Measurements from ENCODE around the gene ARHGAP22. TPM values are rescaled to one million over a fixed set of nuclear protein-coding genes. Genes with fewer than 3 reads are reported as not detected.

The ARHGAP22 gene
- total and polyA plus RNA-seq, 2 of the 4 experiments (the other 2 are of a cell fraction), result 28.3 to 30.2 TPM

GRCh38 chr10:48602401-48603135 lies 2.3 kb downstream of the ARHGAP22 start:
- H2BK120ac ChIP-seq (ENCODE audit: low read depth, low read length), result peak overlapping the region; percentile 17; the same call in 1 of the 2 replicates
- no TSS peak for BruUV-seq (replicated peaks)

More at GRCh38 chr10:48602401-48603135, 2.3 kb downstream of the ARHGAP22 start:
- dilution Hi-C loops (cut with HindIII; ENCODE audit: low sequenced_read_pairs, unreplicated experiment), result no loop called here
- Histone ChIP-seq H4K8ac (ENCODE audit: low read depth in 2 of 2, low read length in 2 of 2) (peak overlapping the region in 1 of 2 experiments; percentile 73; a peak in 2 of 4 replicates), H3K4ac (ENCODE audit: low read depth, low read length) (peak overlapping the region; percentile 59), H2AFZ (replicated peaks; ENCODE audit: low read length, poor library complexity) (no peak overlapping the region), H2BK20ac (ENCODE audit: low read depth, low read length) (0 out of 2 replicates have a peak overlapping the region, but pooled peaks have one; percentile 16), H3K4me2 (ENCODE audit: low read depth, low read length) (peak overlapping the region; percentile 84), H3K56ac (ENCODE audit: extremely low read depth, insufficient read depth, low read length) (no peak overlapping the region), H2AK9ac (replicated peaks; ENCODE audit: low read depth, low read length, poor library complexity) (peak overlapping the region; percentile 85), H2BK5ac (ENCODE audit: low read depth, low read length, poor library complexity, severe bottlenecking) (peak overlapping the region; percentile 37), H3K9me3 (ENCODE audit: control insufficient read depth, insufficient read depth, low read length) (no peaks in the 10 kb centered on the region), H3K9ac (ENCODE audit: low read depth, low read length) (no peak overlapping the region), H4K20me1 (ENCODE audit: insufficient read depth, low read length) (peaks cover 15% of the 10 kb centered on the region; the same call in 1 of the 2 replicates), H3K27me3 (ENCODE audit: control insufficient read depth, insufficient read depth, low read length) (no peaks in the 10 kb centered on the region), H3K9me1 (ENCODE audit: insufficient read depth, low read length) (peaks cover 46% of the 10 kb centered on the region), H3K27ac (ENCODE audit: insufficient read depth, low read length) (no peak overlapping the region), H2AK5ac (ENCODE audit: low read depth, low read length) (peak overlapping the region; percentile 83), H3K4me1 (ENCODE audit: control insufficient read depth, insufficient read depth, low read length) (peaks cover 46% of the 10 kb centered on the region), H3K18ac (ENCODE audit: low read depth, low read length) (peak overlapping the region; percentile 24; the same call in 1 of the 2 replicates), H3K36me3 (ENCODE audit: control insufficient read depth, insufficient read depth, low read length) (peaks cover 1% of the 10 kb centered on the region; the same call in 1 of the 2 replicates), H3K79me1 (ENCODE audit: low read depth in 1 of 2, low read length in 2 of 2) (peaks cover 12 to 81% of the 10 kb centered on the region in 2 experiments; a peak in 3 of 4 replicates), H4K5ac (ENCODE audit: low read depth, low read length) (no peak overlapping the region), H3K14ac (replicated peaks; ENCODE audit: low read depth, low read length) (peak overlapping the region; percentile 82), H3K4me3 (ENCODE audit: insufficient read depth, low read depth, low read length) (peak overlapping the region; percentile 24; the same call in 1 of the 2 replicates), H3K23ac (ENCODE audit: low read depth, low read length) (peak overlapping the region; percentile 84; the same call in 1 of the 2 replicates), H2BK15ac (ENCODE audit: low read depth, low read length) (peak overlapping the region; percentile 67; the same call in 1 of the 3 replicates), H4K91ac (ENCODE audit: insufficient read depth, low read depth, low read length) (no peak overlapping the region)
- intact Hi-C loops (cut with micrococcal nuclease), result loop anchor here (10.0 kb wide), 1 partner anchor 48 kb away; no protein-coding TSS in a partner anchor
- no CpG with 5 or more reads among the region's 8 CpGs for WGBS, 2 experiments (ENCODE audit: extremely low coverage in 2 of 2, insufficient read length in 1 of 2)
- no peak for TF ChIP-seq RCOR1 (IDR thresholded peaks at IDR 0.05; ENCODE audit: insufficient replicate concordance, low read length)
- TF ChIP-seq RAD21 (IDR thresholded peaks at IDR 0.05; ENCODE audit: low read length), result no peak
- 0 out of 2 replicates have a peak, but pooled peaks have one; percentile 0 for TF ChIP-seq CEBPB (IDR thresholded peaks at IDR 0.05; ENCODE audit: low read depth, low read length)
- DNase-seq, result peak; percentile 29
- in situ Hi-C loops (cut with MboI; ENCODE audit: low sequenced_read_pairs), result no loop called here
- POLR2A ChIA-PET (ENCODE audit: unreplicated experiment), result interaction anchor here (0.7 kb wide), 1 partner anchor 13 kb away, joined by 4 read pairs; no protein-coding TSS in a partner anchor
- ATAC-seq (ENCODE audit: low read depth), result no peak
- CTCF ChIA-PET, result interaction anchor here (1.3 to 1.4 kb wide), 2 partner anchors 53 to 55 kb away, joined by 3 to 4 read pairs; no protein-coding TSS in a partner anchor

Measured in IMR-90 (cell line).